Memory B cell (primary cell): Measurements from ENCODE around the gene TMEM181.
"Not testable (repeated sequence)": the region's sequence is repeated elsewhere in the genome, so short reads cannot be mapped to it uniquely, and the experiment has no call there.

ENCODE experiments used
- ATAC-seq: fragments of 150-1000 bp; cut with Tn5 transposase; 2 replicates; pipeline ENCODE4 v1.10.0; 2021; ENCODE audit warnings: low read depth, mild to moderate bottlenecking, moderate library complexity
- DNase-seq, 2 donors: peaks; one replicate each; pipeline ENCODE4 v3.0.0; 2022; ENCODE audit warnings: low spot score in 2 of 2
- H3K27ac Mint-ChIP-seq: one replicate; pipeline ENCODE4 v1.8.0; 2022; ENCODE audit warnings: mild to moderate bottlenecking, moderate library complexity, mixed read lengths
- H3K27me3 Mint-ChIP-seq: one replicate; pipeline ENCODE4 v1.8.0; 2022; ENCODE audit warnings: mixed read lengths
- H3K36me3 Mint-ChIP-seq: one replicate; pipeline ENCODE4 v1.8.0; 2022; ENCODE audit warnings: mild to moderate bottlenecking, mixed read lengths
- H3K4me1 Mint-ChIP-seq: one replicate; pipeline ENCODE4 v1.8.0; 2022; ENCODE audit warnings: mixed read lengths
- H3K4me3 Mint-ChIP-seq: one replicate; pipeline ENCODE4 v1.8.0; 2022; ENCODE audit warnings: mild to moderate bottlenecking, moderate library complexity, mixed read lengths
- H3K9me3 Mint-ChIP-seq: one replicate; pipeline ENCODE4 v1.8.0; 2022; ENCODE audit warnings: mixed read lengths

TMEM181 gene

GRCh38 chr6:158524311-158524710, 35.6 kb upstream of the TMEM181 start:
- Mint-ChIP-seq H3K27ac (no peak overlapping the region), H3K4me1 (no peaks in the 10 kb centered on the region), H3K27me3 (peaks cover 47% of the 10 kb centered on the region), H3K9me3 (peaks cover 12% of the 10 kb centered on the region), H3K4me3 (no peak overlapping the region), H3K36me3 (peaks cover 4% of the 10 kb centered on the region)
- ATAC-seq (no peak), DNase-seq (no peak)

GRCh38 chr6:158527858-158528257, 32.0 kb upstream of the TMEM181 start:
- not testable (repeated sequence) for ATAC-seq, H3K4me1 Mint-ChIP-seq, H3K36me3 Mint-ChIP-seq, H3K4me3 Mint-ChIP-seq, H3K27ac Mint-ChIP-seq, DNase-seq
- H3K27me3 Mint-ChIP-seq = peaks cover 48% of the 10 kb centered on the region
- H3K9me3 Mint-ChIP-seq = peaks cover 16% of the 10 kb centered on the region

GRCh38 chr6:158528826-158529225, 31.1 kb upstream of the TMEM181 start:
- no peaks in the 10 kb centered on the region for H3K4me1 Mint-ChIP-seq

GRCh38 chr6:158529629-158530028, 30.3 kb upstream of the TMEM181 start:
- DNase-seq = no peak
- no peak overlapping the region for H3K4me3 Mint-ChIP-seq
- H3K36me3 Mint-ChIP-seq = peaks cover 10% of the 10 kb centered on the region
- no peaks in the 10 kb centered on the region for H3K4me1 Mint-ChIP-seq
- H3K27ac Mint-ChIP-seq = no peak overlapping the region
- ATAC-seq = no peak
- H3K9me3 Mint-ChIP-seq = peaks cover 16% of the 10 kb centered on the region
- peaks cover 38% of the 10 kb centered on the region for H3K27me3 Mint-ChIP-seq

More at GRCh38 chr6:158528826-158529225, 31.1 kb upstream of the TMEM181 start:
- Mint-ChIP-seq H3K9me3 (peaks cover 16% of the 10 kb centered on the region), H3K36me3 (peaks cover 10% of the 10 kb centered on the region), H3K27ac (no peak overlapping the region), H3K27me3 (peaks cover 43% of the 10 kb centered on the region), H3K4me3 (no peak overlapping the region)
- DNase-seq (no peak), ATAC-seq (no peak)

GRCh38 chr6:158531566-158531965, 28.3 kb upstream of the TMEM181 start:
- Mint-ChIP-seq H3K4me1 (no peaks in the 10 kb centered on the region), H3K36me3 (peaks cover 11% of the 10 kb centered on the region), H3K9me3 (peaks cover 16% of the 10 kb centered on the region), H3K27me3 (peaks cover 33% of the 10 kb centered on the region), H3K27ac (no peak overlapping the region), H3K4me3 (no peak overlapping the region)
- DNase-seq (no peak), ATAC-seq (no peak)

- no peak overlapping the region for H3K4me3 Mint-ChIP-seq
- H3K27ac Mint-ChIP-seq = no peak overlapping the region
- ATAC-seq = no peak
- H3K27me3 Mint-ChIP-seq = peaks cover 30% of the 10 kb centered on the region
- H3K36me3 Mint-ChIP-seq = peaks cover 11% of the 10 kb centered on the region
- no peak for DNase-seq
- no peaks in the 10 kb centered on the region for H3K4me1 Mint-ChIP-seq
- H3K9me3 Mint-ChIP-seq = peaks cover 15% of the 10 kb centered on the region
Observed at GRCh38 chr6:158531970-158532369, 27.9 kb upstream of the TMEM181 start.

GRCh38 chr6:158536084-158536890, 23.6 kb upstream of the TMEM181 start:
- no peaks in the 10 kb centered on the region for H3K4me1 Mint-ChIP-seq
- peak; percentile 67 to 75 for DNase-seq
- peaks cover 4% of the 10 kb centered on the region for H3K9me3 Mint-ChIP-seq
- H3K27ac Mint-ChIP-seq = no peak overlapping the region
- peak overlapping the region; percentile 69 for H3K4me3 Mint-ChIP-seq
- H3K27me3 Mint-ChIP-seq = peaks cover 32% of the 10 kb centered on the region
- H3K36me3 Mint-ChIP-seq = peaks cover 6% of the 10 kb centered on the region
- ATAC-seq = peak; percentile 76

GRCh38 chr6:158536891-158537798, 22.7 kb upstream of the TMEM181 start:
- DNase-seq = no peak
- peaks cover under 1% of the 10 kb centered on the region for H3K9me3 Mint-ChIP-seq
- peaks cover 1% of the 10 kb centered on the region for H3K36me3 Mint-ChIP-seq
- H3K4me3 Mint-ChIP-seq = peak overlapping the region; percentile 3
- H3K27me3 Mint-ChIP-seq = peaks cover 27% of the 10 kb centered on the region
- no peak overlapping the region for H3K27ac Mint-ChIP-seq
- H3K4me1 Mint-ChIP-seq = no peaks in the 10 kb centered on the region
- ATAC-seq = no peak

GRCh38 chr6:158538741-158539140, 21.1 kb upstream of the TMEM181 start:
- no peak overlapping the region for H3K4me3 Mint-ChIP-seq
- no peaks in the 10 kb centered on the region for H3K4me1 Mint-ChIP-seq
- peaks cover 29% of the 10 kb centered on the region for H3K27me3 Mint-ChIP-seq
- H3K27ac Mint-ChIP-seq = no peak overlapping the region
- DNase-seq (no peak), ATAC-seq (no peak)
- peaks cover 1% of the 10 kb centered on the region for H3K36me3 Mint-ChIP-seq
- no peaks in the 10 kb centered on the region for H3K9me3 Mint-ChIP-seq

GRCh38 chr6:158539413-158539812, 20.5 kb upstream of the TMEM181 start:
- Mint-ChIP-seq H3K4me1 (no peaks in the 10 kb centered on the region), H3K27ac (no peak overlapping the region), H3K36me3 (peaks cover 1% of the 10 kb centered on the region), H3K4me3 (no peak overlapping the region), H3K27me3 (peaks cover 31% of the 10 kb centered on the region), H3K9me3 (no peaks in the 10 kb centered on the region)
- ATAC-seq (no peak), DNase-seq (no peak)

GRCh38 chr6:158539881-158540280, 20.0 kb upstream of the TMEM181 start:
- Mint-ChIP-seq H3K27me3 (peaks cover 29% of the 10 kb centered on the region), H3K4me3 (no peak overlapping the region), H3K36me3 (peaks cover 1% of the 10 kb centered on the region), H3K9me3 (no peaks in the 10 kb centered on the region), H3K27ac (no peak overlapping the region), H3K4me1 (no peaks in the 10 kb centered on the region)
- ATAC-seq (no peak), DNase-seq (no peak)

- no peak for ATAC-seq
- Mint-ChIP-seq H3K36me3 (no peaks in the 10 kb centered on the region), H3K4me3 (no peak overlapping the region)
Observed at GRCh38 chr6:158543606-158544185, 16.2 kb upstream of the TMEM181 start.

GRCh38 chr6:158544428-158544827, 15.5 kb upstream of the TMEM181 start:
- DNase-seq (no peak), ATAC-seq (no peak)
- no peaks in the 10 kb centered on the region for H3K9me3 Mint-ChIP-seq
- H3K27me3 Mint-ChIP-seq = peaks cover 21% of the 10 kb centered on the region
- no peak overlapping the region for H3K4me3 Mint-ChIP-seq
- H3K36me3 Mint-ChIP-seq = no peaks in the 10 kb centered on the region
- H3K27ac Mint-ChIP-seq = no peak overlapping the region
- no peaks in the 10 kb centered on the region for H3K4me1 Mint-ChIP-seq

More at GRCh38 chr6:158543606-158544185, 16.2 kb upstream of the TMEM181 start:
- no peak for DNase-seq
- H3K27ac Mint-ChIP-seq = no peak overlapping the region
- no peaks in the 10 kb centered on the region for H3K9me3 Mint-ChIP-seq
- H3K27me3 Mint-ChIP-seq = peaks cover 23% of the 10 kb centered on the region
- H3K4me1 Mint-ChIP-seq = no peaks in the 10 kb centered on the region
